Mesenchymal stem cell (in vitro differentiated cells and primary cell): ENCODE data around the gene FNDC11.

Experiments
- DNase-seq: peaks from one replicate; pipeline ENCODE4 v3.0.0-alpha.2; 2013
- H2AFZ ChIP-seq: one replicate; pipeline ENCODE4 v1.6.1; 2013; ENCODE audit warnings: low read depth, mild to moderate bottlenecking, control low read depth, inconsistent platforms, low read length, moderate library complexity
- H2AK5ac ChIP-seq: 2 replicates; pipeline ENCODE4 v1.6.1; 2013; ENCODE audit warnings: low read length, moderate library complexity, mild to moderate bottlenecking, inconsistent platforms; ENCODE audit not compliant: severe bottlenecking
- H2BK120ac ChIP-seq: one replicate; pipeline ENCODE4 v1.6.1; 2013; ENCODE audit warnings: low read depth, mild to moderate bottlenecking, inconsistent platforms, low read length, moderate library complexity
- H2BK12ac ChIP-seq, 2 experiments: one replicate each; pipeline ENCODE4 v1.6.1; 2013; ENCODE audit warnings: inconsistent platforms in 2 of 2, low read length in 2 of 2, mild to moderate bottlenecking in 2 of 2, moderate library complexity in 2 of 2, control low read depth in 1 of 2
- H2BK15ac ChIP-seq: one replicate; pipeline ENCODE4 v1.6.1; 2013; ENCODE audit warnings: mild to moderate bottlenecking, low read depth, inconsistent platforms; ENCODE audit not compliant: poor library complexity, severe bottlenecking
- H2BK5ac ChIP-seq: 2 replicates; pipeline ENCODE4 v1.6.1; 2013; ENCODE audit warnings: low read depth, mild to moderate bottlenecking, low read length, control low read depth, inconsistent platforms; ENCODE audit not compliant: poor library complexity, severe bottlenecking
- H3K14ac ChIP-seq, 2 experiments: one replicate each; pipeline ENCODE4 v1.6.1; 2013; ENCODE audit warnings: inconsistent platforms in 2 of 2, low read length in 2 of 2, control low read depth in 1 of 2, mild to moderate bottlenecking in 1 of 2, moderate library complexity in 1 of 2
- H3K18ac ChIP-seq, 2 experiments: one replicate each; pipeline ENCODE4 v1.6.1; 2013; ENCODE audit warnings: inconsistent platforms in 2 of 2, low read length in 2 of 2, control low read depth in 1 of 2, low read depth in 1 of 2, mild to moderate bottlenecking in 1 of 2
- H3K23ac ChIP-seq, 2 experiments: one replicate each; pipeline ENCODE4 v1.6.1; 2013; ENCODE audit warnings: inconsistent platforms in 2 of 2, low read length in 2 of 2, mild to moderate bottlenecking in 2 of 2, moderate library complexity in 2 of 2, control low read depth in 1 of 2
- H3K27ac ChIP-seq: 2 replicates; pipeline ENCODE4 v1.5.1; 2013; ENCODE audit warnings: mild to moderate bottlenecking, moderate library complexity, low read length, control low read depth, inconsistent platforms; ENCODE audit not compliant: poor library complexity, severe bottlenecking
- H3K27me3 ChIP-seq, 2 experiments: 2 replicates each; pipeline versions ENCODE4 v1.6.1 to v1.7.0; 2013; ENCODE audit warnings: low read length in 2 of 2, mild to moderate bottlenecking in 2 of 2, moderate library complexity in 2 of 2, control low read depth in 1 of 2, inconsistent platforms in 1 of 2; ENCODE audit not compliant: control insufficient read depth in 1 of 2, insufficient read depth in 1 of 2
- H3K36me3 ChIP-seq, 2 experiments: 2 replicates each; pipeline versions ENCODE4 v1.6.1 to v1.7.0; 2013; ENCODE audit warnings: low read length in 2 of 2, control low read depth in 1 of 2, inconsistent platforms in 1 of 2, low read depth in 1 of 2, mild to moderate bottlenecking in 1 of 2; ENCODE audit not compliant: insufficient read depth in 2 of 2, control insufficient read depth in 1 of 2
- H3K4ac ChIP-seq, 2 experiments: one replicate each; pipeline ENCODE4 v1.6.1; 2013; ENCODE audit warnings: inconsistent platforms in 2 of 2, low read length in 2 of 2, mild to moderate bottlenecking in 2 of 2, moderate library complexity in 2 of 2, control low read depth in 1 of 2, low read depth in 1 of 2
- H3K4me1 ChIP-seq: 2 replicates; pipeline ENCODE4 v1.6.1; 2013; ENCODE audit warnings: low read depth, low read length, control low read depth; ENCODE audit not compliant: control insufficient read depth, insufficient read depth
- H3K4me2 ChIP-seq: 2 replicates; pipeline ENCODE4 v1.6.1; 2013; ENCODE audit warnings: low read length, mild to moderate bottlenecking, inconsistent platforms; ENCODE audit not compliant: poor library complexity, severe bottlenecking
- H3K4me3 ChIP-seq, 2 experiments: 2 replicates each; pipeline versions ENCODE4 v1.5.1 to v1.7.0; 2013; ENCODE audit warnings: low read length in 2 of 2, mild to moderate bottlenecking in 2 of 2, control low read depth in 1 of 2, low read depth in 1 of 2; ENCODE audit not compliant: insufficient read depth in 1 of 2
- H3K79me1 ChIP-seq: replicated peaks from 2 replicates; pipeline ENCODE4 v1.6.1; 2013; ENCODE audit warnings: mild to moderate bottlenecking, control low read depth, low read length, inconsistent platforms; ENCODE audit not compliant: poor library complexity, severe bottlenecking
- H3K9ac ChIP-seq: 2 replicates; pipeline ENCODE4 v1.7.0; 2013; ENCODE audit warnings: mild to moderate bottlenecking, low read length, moderate library complexity
- H3K9me3 ChIP-seq: 2 replicates; pipeline ENCODE4 v1.7.0; 2013; ENCODE audit warnings: mild to moderate bottlenecking, low read length; ENCODE audit not compliant: control insufficient read depth
- H4K8ac ChIP-seq: one replicate; pipeline ENCODE4 v1.6.1; 2013; ENCODE audit warnings: inconsistent platforms, mild to moderate bottlenecking, low read length, moderate library complexity
- H4K91ac ChIP-seq: one replicate; pipeline ENCODE4 v1.6.1; 2013; ENCODE audit warnings: mild to moderate bottlenecking, low read length, inconsistent platforms
- WGBS: methylation state at CpG from one replicate; pipeline ENCODE4 v1.1.7; 2013; ENCODE audit warnings: mixed read lengths; 5-methylcytosine and 5-hydroxymethylcytosine counted together

Gene FNDC11

GRCh38 chr20:63574156-63574828 lies 20.3 kb downstream of the FNDC11 start, which contains the start of gene HELZ2:
Gene HELZ2 (minus strand): TSS chr20:63574239. CDS start chr20:63572385, 1,854 bp downstream.
- Histone ChIP-seq H3K4me3 (peak within 1 kb of the TSS; percentile 71 to 85), H2BK120ac (peak within 1 kb of the TSS; percentile 21), H3K4me2 (peak within 1 kb of the TSS; percentile 90), H3K23ac (peak within 1 kb of the TSS in 1 of 2 experiments; percentile 29), H3K9ac (peak within 1 kb of the TSS; percentile 89), H3K27me3 (peaks cover 0 to 11% of the 10 kb centered on the region in 2 experiments), H2AK5ac (peak within 1 kb of the TSS; percentile 4), H3K14ac (peak within 1 kb of the TSS in 1 of 2 experiments; percentile 29), H3K79me1 (peaks cover 19% of the 10 kb centered on the region), H4K8ac (peak within 1 kb of the TSS; percentile 86), H3K4me1 (peaks cover 30% of the 10 kb centered on the region), H2BK15ac (peak within 1 kb of the TSS; percentile 80), H2BK12ac (peak within 1 kb of the TSS; percentile 38 to 61), H3K27ac (no peak within 1 kb of the TSS), H4K91ac (peak within 1 kb of the TSS; percentile 83), H3K4ac (peak within 1 kb of the TSS; percentile 39 to 90), H3K36me3 (peaks cover 8 to 25% of the 10 kb centered on the region in 2 experiments), H2AFZ (peak within 1 kb of the TSS; percentile 99), H2BK5ac (no peak within 1 kb of the TSS), H3K9me3 (no peaks in the 10 kb centered on the region), H3K18ac (peak within 1 kb of the TSS; percentile 50 to 99)
- DNase-seq, result peak; percentile 78
- WGBS, result 10% methylated on average over 37 of the region's 40 CpGs

DNA sequence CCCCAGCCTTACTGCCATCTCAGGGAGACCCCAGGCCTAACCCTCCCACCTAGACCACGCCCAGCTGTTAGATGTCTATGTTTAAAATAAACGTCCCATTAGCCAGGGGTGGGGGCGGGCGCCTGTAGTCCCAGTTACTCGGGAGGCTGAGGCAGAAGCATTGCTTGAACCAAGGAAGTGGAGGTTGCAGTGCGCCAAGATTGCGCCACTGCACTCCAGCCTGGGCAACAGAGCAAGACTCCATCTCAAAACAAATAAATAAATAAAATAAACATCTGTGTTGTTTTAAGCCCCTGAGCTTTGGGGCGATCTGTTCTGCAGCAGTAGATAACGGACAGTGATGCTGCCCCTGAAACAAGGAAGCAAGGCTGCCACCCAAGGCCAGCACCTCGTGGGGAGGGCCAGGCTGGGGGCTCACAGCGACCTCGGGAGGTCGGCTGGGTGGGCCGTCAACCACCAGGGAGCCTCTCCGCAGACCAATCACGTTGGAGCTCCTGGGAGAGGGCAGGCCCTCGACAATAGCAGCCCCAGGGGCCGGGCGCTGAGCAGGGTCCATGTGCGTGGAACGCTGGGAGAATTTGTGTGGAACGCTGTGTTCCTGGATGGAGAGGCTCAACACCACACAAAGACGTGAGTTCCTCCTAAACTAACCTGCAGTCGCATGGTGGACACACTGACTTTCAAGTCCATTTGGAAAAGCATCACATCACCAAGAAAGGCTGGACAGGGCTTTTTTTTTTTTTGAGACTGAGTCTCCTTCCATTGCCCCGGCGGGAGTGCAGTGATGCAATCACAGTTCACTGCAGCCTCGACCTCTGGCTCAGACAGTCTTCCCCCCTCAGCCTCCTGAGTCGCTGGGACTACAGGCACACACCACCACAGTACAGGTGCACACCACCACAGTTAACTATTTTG lies 21.1 kb downstream of the FNDC11 start:
- Histone ChIP-seq H2AK5ac (peak overlapping the region; percentile 4), H2BK120ac (no peak overlapping the region), H4K91ac (peak overlapping the region; percentile 48), H3K4ac (peak overlapping the region; percentile 39 to 90), H3K36me3 (peaks cover 8 to 21% of the 10 kb centered on the region in 2 experiments), H2BK5ac (no peak overlapping the region), H3K27me3 (peaks cover 0 to 19% of the 10 kb centered on the region in 2 experiments), H2BK15ac (no peak overlapping the region), H3K4me2 (no peak overlapping the region), H3K4me3 (peak overlapping the region in 1 of 2 experiments; percentile 70), H3K23ac (no peak overlapping the region), H3K79me1 (peaks cover 19% of the 10 kb centered on the region), H3K27ac (no peak overlapping the region), H3K9me3 (no peaks in the 10 kb centered on the region), H2AFZ (peak overlapping the region; percentile 99), H4K8ac (peak overlapping the region; percentile 86), H2BK12ac (peak overlapping the region in 1 of 2 experiments; percentile 61), H3K4me1 (peaks cover 30% of the 10 kb centered on the region), H3K18ac (peak overlapping the region; percentile 50 to 99), H3K9ac (no peak overlapping the region), H3K14ac (no peak overlapping the region)
- peak; percentile 46 for DNase-seq
- 79% methylated on average over 25 of the region's 28 CpGs for WGBS

GRCh38 chr20:63576311-63576710 lies 22.4 kb downstream of the FNDC11 start:
- Histone ChIP-seq H3K9me3 (no peaks in the 10 kb centered on the region), H3K36me3 (peaks cover 8 to 14% of the 10 kb centered on the region in 2 experiments), H3K4me3 (no peak overlapping the region), H3K4me1 (peaks cover 28% of the 10 kb centered on the region), H3K14ac (no peak overlapping the region), H4K91ac (no peak overlapping the region), H3K18ac (no peak overlapping the region), H2AK5ac (no peak overlapping the region), H3K23ac (no peak overlapping the region), H2BK120ac (no peak overlapping the region), H2AFZ (no peak overlapping the region), H4K8ac (no peak overlapping the region), H3K27ac (no peak overlapping the region), H3K79me1 (peaks cover 19% of the 10 kb centered on the region), H2BK15ac (no peak overlapping the region), H3K4me2 (no peak overlapping the region), H2BK5ac (no peak overlapping the region), H3K4ac (no peak overlapping the region), H3K9ac (no peak overlapping the region), H3K27me3 (peaks cover 0 to 29% of the 10 kb centered on the region in 2 experiments), H2BK12ac (no peak overlapping the region)
- 96% methylated on average over 5 of the region's 7 CpGs for WGBS
- DNase-seq, result no peak
